OCI-LY7 (cell line): Measurements from ENCODE around the gene NCS1.

Experiments used
- EZH2phosphoT487 ChIP-seq: fragments of 200-600 bp; sonication (generic); IDR thresholded peaks from 2 replicates; pipeline ENCODE4 v1.6.1; 2018; ENCODE audit warnings: low read depth, borderline replicate concordance, mild to moderate bottlenecking, mixed run types, antibody characterized with exemption, low read length, moderate library complexity, mixed read lengths
- TF ChIP-seq, protein P1 (sequence below): fragments of 200-600 bp; sonication (generic); conservative IDR thresholded peaks from 2 replicates; pipeline ENCODE4 v1.5.1; 2014; ENCODE audit warnings: mild to moderate bottlenecking, antibody characterized with exemption, low read length, moderate library complexity, mixed read lengths

DNA sequence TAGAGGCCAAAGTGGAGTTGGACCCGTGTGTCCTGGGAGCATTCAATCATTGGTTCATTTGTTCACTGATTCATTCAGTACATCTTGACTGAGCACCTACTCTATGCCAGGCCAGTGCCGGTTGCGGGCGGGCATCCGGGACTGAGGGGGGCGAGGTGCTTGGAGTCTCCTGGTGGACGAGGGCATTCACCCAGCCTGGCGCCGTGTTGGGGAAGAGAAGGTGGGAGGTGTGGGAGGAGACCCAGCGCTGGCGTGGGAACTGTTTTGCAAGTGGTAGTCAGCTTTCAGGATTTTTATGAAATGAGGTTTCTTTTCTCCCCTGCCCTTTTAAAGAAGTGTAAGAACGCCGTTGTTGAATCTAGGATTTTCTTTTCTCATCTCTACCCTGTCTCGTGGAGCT lies 37.2 kb downstream of the NCS1 start:
- TF ChIP-seq EZH2phosphoT487 = no peak
- TF ChIP-seq, protein P1, sequence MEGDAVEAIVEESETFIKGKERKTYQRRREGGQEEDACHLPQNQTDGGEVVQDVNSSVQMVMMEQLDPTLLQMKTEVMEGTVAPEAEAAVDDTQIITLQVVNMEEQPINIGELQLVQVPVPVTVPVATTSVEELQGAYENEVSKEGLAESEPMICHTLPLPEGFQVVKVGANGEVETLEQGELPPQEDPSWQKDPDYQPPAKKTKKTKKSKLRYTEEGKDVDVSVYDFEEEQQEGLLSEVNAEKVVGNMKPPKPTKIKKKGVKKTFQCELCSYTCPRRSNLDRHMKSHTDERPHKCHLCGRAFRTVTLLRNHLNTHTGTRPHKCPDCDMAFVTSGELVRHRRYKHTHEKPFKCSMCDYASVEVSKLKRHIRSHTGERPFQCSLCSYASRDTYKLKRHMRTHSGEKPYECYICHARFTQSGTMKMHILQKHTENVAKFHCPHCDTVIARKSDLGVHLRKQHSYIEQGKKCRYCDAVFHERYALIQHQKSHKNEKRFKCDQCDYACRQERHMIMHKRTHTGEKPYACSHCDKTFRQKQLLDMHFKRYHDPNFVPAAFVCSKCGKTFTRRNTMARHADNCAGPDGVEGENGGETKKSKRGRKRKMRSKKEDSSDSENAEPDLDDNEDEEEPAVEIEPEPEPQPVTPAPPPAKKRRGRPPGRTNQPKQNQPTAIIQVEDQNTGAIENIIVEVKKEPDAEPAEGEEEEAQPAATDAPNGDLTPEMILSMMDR = no peak
